ENCODE measurements around the gene ZNF862. TPM values are rescaled to one million over a fixed set of nuclear protein-coding genes. Genes with fewer than 3 reads are reported as not detected.

Gene ZNF862
- total and polyA plus RNA-seq, 2 donors (not counting 3 experiments of a cell fraction or from before 2014, with no cell fraction given): 10.8 to 14.7 TPM

DNA sequence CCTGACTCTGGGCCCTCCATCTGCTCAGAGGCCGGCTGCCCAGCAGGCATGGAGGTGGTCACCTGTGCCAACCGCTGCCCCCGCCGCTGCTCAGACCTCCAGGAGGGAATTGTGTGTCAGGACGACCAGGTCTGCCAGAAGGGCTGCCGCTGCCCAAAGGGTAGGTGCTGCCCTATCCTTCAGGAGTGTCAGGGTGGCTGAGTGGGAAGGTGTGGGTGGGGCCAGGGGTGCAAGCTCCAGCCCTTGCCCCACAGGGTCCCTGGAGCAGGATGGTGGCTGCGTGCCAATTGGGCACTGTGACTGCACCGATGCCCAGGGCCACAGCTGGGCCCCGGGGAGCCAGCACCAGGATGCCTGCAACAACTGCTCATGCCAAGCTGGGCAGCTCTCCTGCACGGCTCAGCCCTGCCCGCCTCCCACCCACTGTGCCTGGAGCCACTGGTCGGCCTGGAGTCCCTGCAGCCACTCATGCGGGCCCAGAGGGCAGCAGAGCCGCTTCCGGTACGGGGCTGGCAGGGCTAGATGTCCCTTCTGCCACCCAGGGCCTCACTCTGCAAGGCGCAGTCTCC, 17.5 kb upstream of the ZNF862 start:
- H2AFZ ChIP-seq (ENCODE audit: low read depth, low read length): no peak overlapping the region
- H3K4me3 ChIP-seq (replicated peaks in 1 of 3; ENCODE audit: insufficient read depth in 1 of 3, low read depth in 1 of 3, low read length in 3 of 3): no peak overlapping the region
- H3K9ac ChIP-seq (replicated peaks; ENCODE audit: extremely low read depth, insufficient read depth, low read length): no peak overlapping the region
- no peaks in the 10 kb centered on the region for H3K27me3 ChIP-seq (ENCODE audit: control insufficient read depth in 2 of 2, insufficient read depth in 2 of 2, low read length in 2 of 2)
- intact Hi-C loops (cut with micrococcal nuclease) (no loop called here), dilution Hi-C loops (cut with MboI; ENCODE audit: extremely low pct_ligation_motif_present, low sequenced_read_pairs) (no loop called here)
- H3K79me2 ChIP-seq (ENCODE audit: control insufficient read depth, insufficient read depth, low read length): no peaks in the 10 kb centered on the region
- no peak overlapping the region for H3K27ac ChIP-seq (ENCODE audit: insufficient read depth, low read depth, low read length)
- POLR2A ChIA-PET: no interaction called here
- CTCF ChIA-PET: interaction anchor here (1.8 kb wide), 1 partner anchor 13 kb away, joined by 6 read pairs; no protein-coding TSS in a partner anchor
- no peaks in the 10 kb centered on the region for H3K9me3 ChIP-seq (replicated peaks; ENCODE audit: control insufficient read depth, insufficient read depth, low read length)
- H4K20me1 ChIP-seq (replicated peaks; ENCODE audit: control insufficient read depth, extremely low read depth, insufficient read depth, low read length): no peaks in the 10 kb centered on the region
- FAIRE-seq (no peak), DNase-seq (ENCODE audit: low read depth, low spot score) (no peak)
- no peaks in the 10 kb centered on the region for H3K4me1 ChIP-seq (ENCODE audit: control insufficient read depth, extremely low read depth, insufficient read depth, low read length)
- BruUV-seq (replicated peaks): no TSS peak
- no peaks in the 10 kb centered on the region for H3K36me3 ChIP-seq (ENCODE audit: control insufficient read depth in 2 of 2, extremely low read depth in 1 of 2, insufficient read depth in 2 of 2, low read length in 2 of 2)
- no peaks in the 10 kb centered on the region for H3K9me1 ChIP-seq (replicated peaks; ENCODE audit: control insufficient read depth, extremely low read depth, insufficient read depth, low read length)
- H3K4me2 ChIP-seq (ENCODE audit: insufficient read depth, low read length): no peak overlapping the region
- no peak for TF ChIP-seq GATA2 (IDR thresholded peaks at IDR 0.05; ENCODE audit: insufficient read depth, insufficient read length, low read depth, low read length)
- TF ChIP-seq EZH2 (IDR thresholded peaks at IDR 0.05; ENCODE audit: borderline replicate concordance, low read depth, low read length, severe bottlenecking): no peak
- TF ChIP-seq POLR2A (IDR thresholded peaks at IDR 0.05; ENCODE audit: low read depth, low read length): no peak
- no peak for TF ChIP-seq POLR2AphosphoS5 (IDR thresholded peaks at IDR 0.05; ENCODE audit: insufficient read depth, low read depth, low read length)
- no peak for TF ChIP-seq FOS (IDR thresholded peaks at IDR 0.05; ENCODE audit: borderline replicate concordance, insufficient read depth, low read length)
- TF ChIP-seq, protein P1, sequence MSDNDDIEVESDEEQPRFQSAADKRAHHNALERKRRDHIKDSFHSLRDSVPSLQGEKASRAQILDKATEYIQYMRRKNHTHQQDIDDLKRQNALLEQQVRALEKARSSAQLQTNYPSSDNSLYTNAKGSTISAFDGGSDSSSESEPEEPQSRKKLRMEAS (IDR thresholded peaks at IDR 0.05; ENCODE audit: insufficient read depth, insufficient read length): no peak
- no peak for TF ChIP-seq JUN (IDR thresholded peaks at IDR 0.05; ENCODE audit: borderline replicate concordance, insufficient read depth, insufficient read length, low read depth)
- TF ChIP-seq MYC (IDR thresholded peaks at IDR 0.05; ENCODE audit: low read depth, low read length): no peak
- TF ChIP-seq, protein P2, sequence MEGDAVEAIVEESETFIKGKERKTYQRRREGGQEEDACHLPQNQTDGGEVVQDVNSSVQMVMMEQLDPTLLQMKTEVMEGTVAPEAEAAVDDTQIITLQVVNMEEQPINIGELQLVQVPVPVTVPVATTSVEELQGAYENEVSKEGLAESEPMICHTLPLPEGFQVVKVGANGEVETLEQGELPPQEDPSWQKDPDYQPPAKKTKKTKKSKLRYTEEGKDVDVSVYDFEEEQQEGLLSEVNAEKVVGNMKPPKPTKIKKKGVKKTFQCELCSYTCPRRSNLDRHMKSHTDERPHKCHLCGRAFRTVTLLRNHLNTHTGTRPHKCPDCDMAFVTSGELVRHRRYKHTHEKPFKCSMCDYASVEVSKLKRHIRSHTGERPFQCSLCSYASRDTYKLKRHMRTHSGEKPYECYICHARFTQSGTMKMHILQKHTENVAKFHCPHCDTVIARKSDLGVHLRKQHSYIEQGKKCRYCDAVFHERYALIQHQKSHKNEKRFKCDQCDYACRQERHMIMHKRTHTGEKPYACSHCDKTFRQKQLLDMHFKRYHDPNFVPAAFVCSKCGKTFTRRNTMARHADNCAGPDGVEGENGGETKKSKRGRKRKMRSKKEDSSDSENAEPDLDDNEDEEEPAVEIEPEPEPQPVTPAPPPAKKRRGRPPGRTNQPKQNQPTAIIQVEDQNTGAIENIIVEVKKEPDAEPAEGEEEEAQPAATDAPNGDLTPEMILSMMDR (IDR thresholded peaks at IDR 0.05; ENCODE audit: extremely low read depth in 1 of 2, insufficient read depth in 1 of 2, low read depth in 1 of 2, low read length in 2 of 2): no peak

Measured in endothelial cell of umbilical vein (primary cell).